ENCODE results near the gene NUDT17. TPM values are rescaled to one million over a fixed set of nuclear protein-coding genes. Genes with fewer than 3 reads are reported as not detected.

The NUDT17 gene
- polyA plus RNA-seq, 1 donor from 2014 or later = 5.4 TPM

DNA sequence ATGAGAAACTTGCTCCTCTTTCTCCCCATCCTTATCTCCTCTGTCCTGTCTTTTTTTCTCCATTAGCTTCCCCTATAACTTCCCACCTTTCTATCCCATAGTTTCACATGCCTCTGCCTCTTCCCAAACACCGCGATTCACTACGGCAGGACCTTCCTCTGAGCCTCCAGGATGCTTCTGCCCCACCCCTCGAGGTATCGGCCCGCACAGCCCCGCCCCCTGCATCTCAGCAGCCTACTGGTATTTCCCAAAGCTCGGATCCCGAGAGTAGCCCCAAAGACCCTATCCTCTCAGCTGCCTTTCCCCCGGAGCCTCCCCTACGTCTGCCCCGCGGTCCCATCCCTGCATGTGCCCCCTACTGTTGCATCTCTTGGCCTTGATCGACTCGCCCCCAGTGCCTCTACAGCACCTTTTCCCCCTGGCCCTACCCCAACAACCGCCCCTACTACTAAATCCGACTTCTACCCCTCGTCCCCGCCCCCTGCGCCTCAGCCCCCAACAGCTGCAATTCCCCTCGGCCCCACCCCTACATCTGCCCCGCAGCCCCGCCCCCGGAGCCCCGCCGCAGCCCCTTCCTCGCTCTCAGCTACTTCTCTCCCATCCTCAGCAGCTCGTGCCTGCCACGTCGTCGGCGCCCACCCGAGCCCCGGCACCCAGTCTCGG, 12.9 kb downstream of the NUDT17 start:
- Histone ChIP-seq H2AFZ (ENCODE audit: low read depth, low read length) (peak overlapping the region; percentile 74), H3K27me3 (ENCODE audit: insufficient read depth, low read depth, low read length) (no peaks in the 10 kb centered on the region)

DNA sequence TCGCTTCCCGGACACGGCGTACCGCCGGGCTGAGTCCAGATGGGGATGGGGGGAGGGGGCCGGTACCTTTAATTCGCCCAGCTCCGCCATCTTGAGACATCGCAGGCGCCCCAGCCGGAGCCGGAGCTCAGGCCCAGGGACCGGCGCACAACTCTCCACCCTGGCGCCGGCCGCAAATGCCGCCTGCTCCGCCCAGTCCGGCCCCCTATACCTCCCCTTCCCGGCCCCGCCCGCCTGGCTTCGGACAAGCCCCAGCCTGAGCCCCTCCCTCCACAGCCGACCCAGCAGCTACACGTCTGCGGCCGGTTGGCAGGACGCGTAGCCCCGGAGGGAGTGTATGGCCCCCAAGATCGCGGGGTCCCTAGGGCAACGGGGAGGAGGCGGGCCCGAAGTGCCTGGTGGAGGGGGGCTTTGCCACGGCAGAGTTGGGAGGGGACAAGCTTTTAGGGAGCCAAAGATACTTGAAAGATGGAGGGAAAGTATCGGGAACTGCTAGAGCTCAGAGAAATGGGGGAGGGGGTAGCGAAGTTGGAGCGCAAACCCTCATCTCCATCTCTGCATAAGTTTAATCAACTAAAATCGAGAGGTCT, 13.6 kb downstream of the NUDT17 start, which contains the start of gene PIAS3:
Gene PIAS3, minus strand, starts transcription at position 181 of the 590 bp plus-strand sequence. Its CDS starts 91 bp downstream, at position 90.
- no peaks in the 10 kb centered on the region for H3F3A ChIP-seq (ENCODE audit: insufficient read depth, low read length, poor library complexity, severe bottlenecking)
- H3K36me3 ChIP-seq (ENCODE audit: insufficient read depth, low read length) = no peaks in the 10 kb centered on the region
- no peaks in the 10 kb centered on the region for H4K20me1 ChIP-seq (ENCODE audit: insufficient read depth)
- peak within 1 kb of the TSS; percentile 68 for H3K27ac ChIP-seq (ENCODE audit: low read length)
- H3K4me2 ChIP-seq (ENCODE audit: low read length) = peak within 1 kb of the TSS; percentile 47
- no peaks in the 10 kb centered on the region for H3K9me3 ChIP-seq (ENCODE audit: low read length)
- H3K79me2 ChIP-seq (replicated peaks; ENCODE audit: insufficient read depth, low read length) = peaks cover 5% of the 10 kb centered on the region
- peak; percentile 72 for TF ChIP-seq TAF1 (IDR thresholded peaks at IDR 0.05; ENCODE audit: low read depth)
- TF ChIP-seq MXI1 (conservative IDR thresholded peaks at IDR 0.05; ENCODE audit: poor library complexity, severe bottlenecking) = peak; percentile 5
- no peak for TF ChIP-seq POLR2AphosphoS5 (IDR thresholded peaks at IDR 0.05)
- H3K4me3 ChIP-seq (ENCODE audit: low read length) = peak within 1 kb of the TSS; percentile 94
- H2AFZ ChIP-seq (ENCODE audit: low read depth, low read length) = peak within 1 kb of the TSS; percentile 74
- H3K9ac ChIP-seq (ENCODE audit: low read length) = peak within 1 kb of the TSS; percentile 81
- H3K9me2 ChIP-seq (ENCODE audit: insufficient read depth, low read length) = no peaks in the 10 kb centered on the region
- H3K27me3 ChIP-seq (ENCODE audit: insufficient read depth, low read depth, low read length) = no peaks in the 10 kb centered on the region

More for the DNA sequence above, 12.9 kb downstream of the NUDT17 start:
- peaks cover 5% of the 10 kb centered on the region for H3K79me2 ChIP-seq (replicated peaks; ENCODE audit: insufficient read depth, low read length)
- no peaks in the 10 kb centered on the region for H4K20me1 ChIP-seq (ENCODE audit: insufficient read depth)
- H3K4me2 ChIP-seq (ENCODE audit: low read length) = peak overlapping the region; percentile 47
- peak overlapping the region; percentile 68 for H3K27ac ChIP-seq (ENCODE audit: low read length)
- H3K9me2 ChIP-seq (ENCODE audit: insufficient read depth, low read length) = no peaks in the 10 kb centered on the region
- H3K9ac ChIP-seq (ENCODE audit: low read length) = peak overlapping the region; percentile 81
- peak overlapping the region; percentile 94 for H3K4me3 ChIP-seq (ENCODE audit: low read length)
- TF ChIP-seq RAD21 (conservative IDR thresholded peaks at IDR 0.05) (no peak), MXI1 (conservative IDR thresholded peaks at IDR 0.05; ENCODE audit: poor library complexity, severe bottlenecking) (peak; percentile 0)
- no peaks in the 10 kb centered on the region for H3F3A ChIP-seq (ENCODE audit: insufficient read depth, low read length, poor library complexity, severe bottlenecking)
- no peaks in the 10 kb centered on the region for H3K36me3 ChIP-seq (ENCODE audit: insufficient read depth, low read length)
- no peaks in the 10 kb centered on the region for H3K9me3 ChIP-seq (ENCODE audit: low read length)

DNA sequence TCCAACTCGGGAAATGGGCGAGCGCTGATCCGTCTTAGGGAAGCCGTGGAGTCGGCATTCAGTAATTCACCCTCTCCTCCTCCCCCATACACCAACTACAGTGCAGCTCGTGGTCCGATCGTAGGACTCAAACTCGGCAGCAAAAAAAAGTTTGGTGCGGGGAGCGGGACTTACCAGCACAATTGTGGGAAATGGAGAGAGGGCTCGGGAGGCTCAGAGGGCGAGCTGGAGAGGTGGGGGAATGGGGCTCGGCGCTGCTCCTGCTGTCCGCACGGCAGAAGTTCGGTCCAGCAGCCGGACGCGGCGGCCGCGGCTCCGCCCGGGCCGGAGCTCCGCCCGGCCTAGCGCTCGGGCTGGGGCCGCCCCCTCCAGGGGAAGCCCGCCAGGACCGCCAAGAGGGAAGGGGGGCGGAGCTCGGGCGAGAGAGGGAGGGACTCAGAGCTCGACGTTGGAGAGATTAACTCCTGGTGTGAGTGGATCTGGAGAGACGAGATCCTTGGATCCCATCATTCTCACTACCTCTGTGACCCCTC, 14.1 kb downstream of the NUDT17 start:
- H3K9me3 ChIP-seq (ENCODE audit: low read length) = no peaks in the 10 kb centered on the region
- H3K27ac ChIP-seq (ENCODE audit: low read length) = no peak overlapping the region
- peaks cover 5% of the 10 kb centered on the region for H3K79me2 ChIP-seq (replicated peaks; ENCODE audit: insufficient read depth, low read length)
- H3K36me3 ChIP-seq (ENCODE audit: insufficient read depth, low read length) = no peaks in the 10 kb centered on the region
- peak overlapping the region; percentile 74 for H2AFZ ChIP-seq (ENCODE audit: low read depth, low read length)
- no peaks in the 10 kb centered on the region for H3K9me2 ChIP-seq (ENCODE audit: insufficient read depth, low read length)
- H3F3A ChIP-seq (ENCODE audit: insufficient read depth, low read length, poor library complexity, severe bottlenecking) = no peaks in the 10 kb centered on the region
- no peak for TF ChIP-seq SMC3 (conservative IDR thresholded peaks at IDR 0.05; ENCODE audit: poor library complexity)
- TF ChIP-seq EP300 (conservative IDR thresholded peaks at IDR 0.05; ENCODE audit: poor library complexity, severe bottlenecking) = no peak
- TF ChIP-seq, protein P1, sequence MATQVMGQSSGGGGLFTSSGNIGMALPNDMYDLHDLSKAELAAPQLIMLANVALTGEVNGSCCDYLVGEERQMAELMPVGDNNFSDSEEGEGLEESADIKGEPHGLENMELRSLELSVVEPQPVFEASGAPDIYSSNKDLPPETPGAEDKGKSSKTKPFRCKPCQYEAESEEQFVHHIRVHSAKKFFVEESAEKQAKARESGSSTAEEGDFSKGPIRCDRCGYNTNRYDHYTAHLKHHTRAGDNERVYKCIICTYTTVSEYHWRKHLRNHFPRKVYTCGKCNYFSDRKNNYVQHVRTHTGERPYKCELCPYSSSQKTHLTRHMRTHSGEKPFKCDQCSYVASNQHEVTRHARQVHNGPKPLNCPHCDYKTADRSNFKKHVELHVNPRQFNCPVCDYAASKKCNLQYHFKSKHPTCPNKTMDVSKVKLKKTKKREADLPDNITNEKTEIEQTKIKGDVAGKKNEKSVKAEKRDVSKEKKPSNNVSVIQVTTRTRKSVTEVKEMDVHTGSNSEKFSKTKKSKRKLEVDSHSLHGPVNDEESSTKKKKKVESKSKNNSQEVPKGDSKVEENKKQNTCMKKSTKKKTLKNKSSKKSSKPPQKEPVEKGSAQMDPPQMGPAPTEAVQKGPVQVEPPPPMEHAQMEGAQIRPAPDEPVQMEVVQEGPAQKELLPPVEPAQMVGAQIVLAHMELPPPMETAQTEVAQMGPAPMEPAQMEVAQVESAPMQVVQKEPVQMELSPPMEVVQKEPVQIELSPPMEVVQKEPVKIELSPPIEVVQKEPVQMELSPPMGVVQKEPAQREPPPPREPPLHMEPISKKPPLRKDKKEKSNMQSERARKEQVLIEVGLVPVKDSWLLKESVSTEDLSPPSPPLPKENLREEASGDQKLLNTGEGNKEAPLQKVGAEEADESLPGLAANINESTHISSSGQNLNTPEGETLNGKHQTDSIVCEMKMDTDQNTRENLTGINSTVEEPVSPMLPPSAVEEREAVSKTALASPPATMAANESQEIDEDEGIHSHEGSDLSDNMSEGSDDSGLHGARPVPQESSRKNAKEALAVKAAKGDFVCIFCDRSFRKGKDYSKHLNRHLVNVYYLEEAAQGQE (IDR thresholded peaks at IDR 0.05; ENCODE audit: borderline replicate concordance) = no peak
- TF ChIP-seq, protein P2, sequence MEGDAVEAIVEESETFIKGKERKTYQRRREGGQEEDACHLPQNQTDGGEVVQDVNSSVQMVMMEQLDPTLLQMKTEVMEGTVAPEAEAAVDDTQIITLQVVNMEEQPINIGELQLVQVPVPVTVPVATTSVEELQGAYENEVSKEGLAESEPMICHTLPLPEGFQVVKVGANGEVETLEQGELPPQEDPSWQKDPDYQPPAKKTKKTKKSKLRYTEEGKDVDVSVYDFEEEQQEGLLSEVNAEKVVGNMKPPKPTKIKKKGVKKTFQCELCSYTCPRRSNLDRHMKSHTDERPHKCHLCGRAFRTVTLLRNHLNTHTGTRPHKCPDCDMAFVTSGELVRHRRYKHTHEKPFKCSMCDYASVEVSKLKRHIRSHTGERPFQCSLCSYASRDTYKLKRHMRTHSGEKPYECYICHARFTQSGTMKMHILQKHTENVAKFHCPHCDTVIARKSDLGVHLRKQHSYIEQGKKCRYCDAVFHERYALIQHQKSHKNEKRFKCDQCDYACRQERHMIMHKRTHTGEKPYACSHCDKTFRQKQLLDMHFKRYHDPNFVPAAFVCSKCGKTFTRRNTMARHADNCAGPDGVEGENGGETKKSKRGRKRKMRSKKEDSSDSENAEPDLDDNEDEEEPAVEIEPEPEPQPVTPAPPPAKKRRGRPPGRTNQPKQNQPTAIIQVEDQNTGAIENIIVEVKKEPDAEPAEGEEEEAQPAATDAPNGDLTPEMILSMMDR (IDR thresholded peaks at IDR 0.05; ENCODE audit: poor library complexity, severe bottlenecking) = no peak
- no peak for TF ChIP-seq RAD21 (conservative IDR thresholded peaks at IDR 0.05)
- TF ChIP-seq MXI1 (conservative IDR thresholded peaks at IDR 0.05; ENCODE audit: poor library complexity, severe bottlenecking) = no peak
- TF ChIP-seq POLR2AphosphoS5 (IDR thresholded peaks at IDR 0.05) = no peak
- TF ChIP-seq TAF1 (IDR thresholded peaks at IDR 0.05; ENCODE audit: low read depth) = no peak
- TF ChIP-seq EZH2 (IDR thresholded peaks at IDR 0.05; ENCODE audit: borderline replicate concordance, insufficient read depth, low read length, poor library complexity, severe bottlenecking) = no peak
- H3K4me2 ChIP-seq (ENCODE audit: low read length) = peak overlapping the region; percentile 46
- peak overlapping the region; percentile 94 for H3K4me3 ChIP-seq (ENCODE audit: low read length)
- peak overlapping the region; percentile 81 for H3K9ac ChIP-seq (ENCODE audit: low read length)
- H4K20me1 ChIP-seq (ENCODE audit: insufficient read depth) = no peaks in the 10 kb centered on the region
- H3K27me3 ChIP-seq (ENCODE audit: insufficient read depth, low read depth, low read length) = no peaks in the 10 kb centered on the region

Data from neural cell (in vitro differentiated cells).